Measurements from ENCODE around the gene DNAJB5. TPM values are rescaled to one million over a fixed set of nuclear protein-coding genes. Genes with fewer than 3 reads are reported as not detected.

The DNAJB5 gene
- total RNA-seq, 1 experiment from 2014 or later: 12.6 TPM

DNA sequence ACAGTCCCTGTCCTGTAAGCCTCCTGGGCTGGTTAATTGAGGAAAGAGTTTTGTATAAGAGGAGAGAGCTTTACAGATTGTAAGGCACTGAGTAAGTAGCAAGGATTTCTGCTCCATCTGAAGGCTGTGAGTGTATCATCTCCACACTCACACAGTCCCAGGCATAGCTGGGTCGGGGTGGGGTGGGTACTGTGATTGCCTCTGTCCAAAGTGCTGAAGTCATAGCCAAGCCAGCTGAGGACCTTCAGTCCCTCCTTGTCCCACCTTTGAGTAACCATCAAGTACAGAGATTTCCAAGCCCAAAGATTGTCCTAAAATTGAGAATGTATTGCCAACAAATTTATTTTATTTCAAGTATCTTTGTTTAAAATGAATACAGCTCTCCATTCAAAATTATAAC is 5.5 kb upstream of the DNAJB5 start:
- DNase-seq (ENCODE audit: low read depth): peak; percentile 49

DNA sequence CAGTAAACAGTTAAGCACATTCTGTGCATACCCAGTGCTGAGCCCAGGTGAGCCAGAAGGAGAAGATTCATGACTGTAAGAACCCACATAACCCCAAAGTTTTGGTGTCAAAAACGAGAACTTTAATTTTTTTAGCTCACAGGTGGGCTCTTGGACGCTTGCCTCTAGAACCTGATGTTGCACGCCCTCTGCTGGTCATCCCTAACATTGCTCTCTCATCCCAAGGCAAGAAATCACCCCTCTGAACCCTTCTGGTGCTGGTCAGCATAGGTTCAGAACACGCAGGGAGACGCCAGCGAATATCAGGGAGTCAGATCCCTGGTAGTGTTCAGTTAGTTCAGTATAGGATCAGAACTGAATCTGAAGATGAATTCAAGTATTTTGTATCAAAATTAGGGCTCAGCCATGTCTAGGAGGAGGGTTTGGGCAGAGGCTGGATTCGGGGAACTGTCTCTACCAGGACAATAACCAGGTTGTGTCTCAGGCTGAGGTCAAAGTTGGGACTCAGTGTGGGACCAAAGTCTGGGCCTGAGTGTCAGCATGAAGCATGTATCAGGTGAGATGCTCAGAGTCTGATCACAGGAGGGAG is 4.1 kb upstream of the DNAJB5 start:
- DNase-seq (ENCODE audit: low read depth): peak; percentile 73

DNA sequence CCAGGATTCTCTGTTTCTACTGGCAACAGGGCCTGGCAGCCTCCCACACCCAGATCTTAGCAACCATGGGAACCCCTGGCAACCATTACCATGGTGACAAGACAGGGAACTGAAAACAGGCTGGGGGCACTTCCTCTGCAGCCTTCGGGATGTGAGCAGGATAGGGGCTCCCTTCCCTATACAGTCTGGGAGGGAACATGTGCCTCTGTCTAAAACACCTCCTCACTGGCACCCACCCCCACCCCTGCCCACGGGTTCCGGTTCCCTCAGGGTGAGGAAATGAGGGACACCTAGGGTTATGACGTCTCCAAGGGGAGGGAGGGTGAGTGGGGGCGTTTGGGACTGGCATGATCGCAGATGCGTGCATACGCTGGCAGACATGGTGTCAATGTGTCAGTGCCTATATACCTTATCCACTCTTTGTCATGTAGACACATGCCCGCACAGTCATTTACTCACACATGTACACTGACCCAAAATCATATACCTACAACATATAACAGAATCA is 3.0 kb upstream of the DNAJB5 start:
- peak; percentile 37 for DNase-seq (ENCODE audit: low read depth)

DNA sequence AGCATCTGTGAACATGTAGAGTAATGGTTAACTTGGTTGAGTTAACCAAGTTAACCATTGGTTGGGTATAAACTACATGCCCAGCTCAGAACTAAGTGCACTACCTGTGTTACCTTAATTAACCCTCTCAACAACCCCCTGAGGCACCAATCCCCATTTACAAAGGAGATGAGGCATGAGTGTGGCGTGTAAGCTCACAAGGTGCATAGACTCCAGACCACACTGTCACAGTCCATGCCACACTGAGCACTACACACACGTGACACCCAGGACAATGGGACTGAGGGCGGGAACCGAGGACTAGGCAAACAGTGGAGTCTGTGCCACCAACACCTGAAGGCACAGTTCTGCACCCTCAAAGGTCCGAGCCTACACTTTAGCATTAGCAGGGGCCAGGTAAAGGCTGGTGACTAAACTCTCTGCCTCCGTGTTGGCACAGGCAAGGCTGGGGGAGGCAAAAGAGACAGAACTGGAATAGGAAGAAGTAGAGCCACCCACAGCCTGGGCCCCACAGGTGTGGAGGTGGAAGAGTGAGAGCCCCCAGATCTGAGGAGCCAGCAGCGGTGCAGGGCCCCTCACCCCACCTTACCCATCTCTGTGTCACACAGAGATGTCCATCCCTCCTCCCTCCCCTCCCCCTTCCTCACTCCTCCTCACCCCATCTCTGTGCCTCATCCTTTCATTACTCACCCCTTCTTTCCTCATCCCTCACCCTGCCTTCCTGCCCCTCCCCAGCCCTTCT is 2.2 kb upstream of the DNAJB5 start:
- DNase-seq (ENCODE audit: low read depth): no peak

DNA sequence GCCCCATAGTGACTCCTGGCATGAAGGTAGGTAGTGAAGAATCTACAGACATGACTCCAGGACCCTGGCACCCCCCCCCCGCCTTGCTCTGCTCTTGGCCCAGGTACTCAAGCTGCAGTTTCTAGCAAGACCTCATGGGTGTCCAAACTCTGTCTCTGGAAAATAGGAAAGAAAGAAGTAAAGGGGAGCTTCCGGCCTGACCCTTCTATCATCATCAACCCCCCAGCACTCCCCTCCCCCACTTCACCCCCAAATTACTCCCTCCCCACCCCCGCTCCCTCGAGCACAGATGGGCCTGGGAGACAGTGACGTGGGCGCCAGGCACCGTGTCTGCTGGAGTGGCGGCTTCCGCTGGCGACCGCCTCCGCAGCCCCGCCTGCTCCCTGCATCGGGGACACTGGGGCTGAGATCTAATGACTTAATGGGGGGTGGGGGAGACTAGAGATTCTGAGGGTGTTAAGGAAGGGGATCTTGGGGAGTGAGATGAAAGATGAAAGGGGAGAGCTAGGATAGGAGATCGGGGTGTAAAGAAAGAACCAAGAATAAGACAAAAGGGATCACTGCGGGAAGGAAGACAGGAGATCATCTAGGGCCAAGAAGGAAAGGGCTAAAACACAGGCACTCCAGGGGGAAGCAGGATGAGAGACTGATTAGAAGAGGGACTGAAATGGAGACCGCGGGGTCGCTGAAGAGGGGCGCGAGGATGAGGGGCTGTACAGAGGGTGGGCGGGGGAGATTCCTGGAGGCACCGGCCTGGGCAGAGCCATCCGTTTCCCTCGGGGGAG is 1.1 kb upstream of the DNAJB5 start:
- peak; percentile 57 for DNase-seq (ENCODE audit: low read depth)

DNA sequence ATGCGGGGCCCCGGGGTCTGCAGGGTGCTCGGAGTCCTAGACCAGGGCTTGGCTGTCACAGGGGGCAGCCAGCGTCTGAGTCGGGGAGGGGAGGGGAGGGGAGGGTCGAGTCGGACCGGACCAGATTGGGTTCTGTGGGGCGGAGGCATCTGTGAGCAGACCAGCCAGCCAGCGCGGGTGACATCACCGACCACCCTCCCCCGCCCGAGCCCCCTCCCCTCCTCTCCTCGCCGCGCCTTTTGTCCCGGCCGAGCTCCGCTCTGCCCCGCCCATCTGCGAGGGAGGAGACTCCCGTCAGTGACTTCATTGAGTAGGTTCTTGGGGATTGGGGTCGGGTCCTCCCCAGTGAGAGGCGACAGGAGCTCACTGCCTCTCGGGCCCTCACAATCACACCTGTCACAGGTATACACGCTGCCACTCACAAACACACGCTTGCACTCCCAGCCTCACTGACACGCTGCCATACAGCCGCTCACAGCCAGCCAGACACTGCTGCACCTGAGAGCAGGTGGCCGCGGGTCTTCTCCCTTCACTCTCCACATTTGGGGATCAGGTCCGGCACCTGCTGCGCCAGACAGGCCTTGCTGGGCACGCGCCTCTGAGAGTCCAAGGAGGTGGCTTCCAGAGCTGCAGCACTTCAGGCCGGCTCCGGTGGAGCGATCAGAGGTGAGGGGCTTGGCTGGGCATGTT is 546 bp downstream of the DNAJB5 start:
- DNase-seq (ENCODE audit: low read depth): peak; percentile 71

DNA sequence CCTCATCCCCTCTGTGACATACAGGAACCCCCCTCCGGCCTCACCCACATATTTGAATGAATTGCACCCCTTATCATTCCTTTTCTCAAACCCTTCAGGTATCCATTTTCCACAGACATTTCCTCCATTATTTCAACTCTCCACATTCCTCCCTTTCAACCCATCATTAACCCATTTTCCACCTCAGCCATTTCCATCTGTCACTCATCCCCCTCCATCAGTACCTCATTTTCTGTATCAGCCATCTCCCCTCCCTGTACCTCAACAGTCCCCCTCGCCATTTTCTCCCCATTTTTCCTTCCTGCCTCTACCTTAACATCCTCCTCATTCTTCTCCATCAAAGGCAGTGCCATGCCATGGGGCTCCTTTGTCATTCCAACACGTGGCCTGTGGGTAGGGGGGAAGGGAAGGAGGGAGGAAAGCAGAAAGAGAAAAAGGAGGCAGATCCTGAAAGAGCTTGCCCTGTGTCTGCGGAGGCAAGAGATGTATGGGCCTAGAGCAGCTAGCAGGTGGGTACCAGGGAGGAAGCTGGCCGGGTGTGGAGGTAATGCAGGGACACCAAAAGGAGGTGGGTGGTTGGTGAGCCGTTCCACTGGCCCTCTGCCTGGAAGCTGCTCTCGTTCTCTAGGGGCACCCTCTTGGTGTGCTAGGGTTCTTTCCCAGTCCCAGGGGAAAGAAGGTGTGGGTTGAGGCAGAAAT is 1.5 kb downstream of the DNAJB5 start:
- no peak for DNase-seq (ENCODE audit: low read depth)

DNA sequence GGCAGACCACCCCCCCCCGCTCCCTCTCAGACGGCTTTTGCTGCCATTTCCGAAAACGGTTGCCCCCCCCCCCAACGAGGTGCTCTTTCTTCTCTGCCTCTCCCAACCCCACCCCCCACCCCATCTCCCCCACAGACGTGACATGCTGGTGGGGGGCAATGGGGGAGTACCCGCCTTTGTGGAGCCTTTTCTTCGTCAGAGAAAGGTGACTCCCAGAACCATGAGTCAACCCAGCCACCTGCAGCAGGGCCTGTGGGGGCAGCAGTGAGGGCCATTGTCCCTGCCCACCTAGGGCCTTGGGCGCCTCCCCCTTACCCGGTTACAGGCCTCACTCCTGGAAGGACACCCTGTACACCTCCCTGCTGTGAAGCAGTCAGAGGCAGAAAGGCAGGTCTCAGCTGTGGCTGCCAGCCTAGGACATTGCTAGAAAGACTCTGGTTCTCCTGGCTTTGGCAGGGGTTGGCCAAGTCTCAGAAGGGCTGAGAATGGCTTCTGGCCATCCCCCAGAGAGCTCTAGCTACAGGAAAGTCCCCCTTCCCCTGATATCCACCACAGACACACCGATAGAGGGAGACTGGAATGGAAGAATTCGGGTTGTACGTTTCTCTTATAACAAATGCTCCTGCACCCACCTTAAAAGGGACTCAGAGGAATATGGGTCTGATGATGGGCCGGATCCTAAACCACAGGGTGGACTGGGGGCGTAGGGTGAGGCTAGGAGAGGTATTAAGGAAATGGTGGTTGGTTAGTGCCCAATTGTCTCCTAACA is 2.2 kb downstream of the DNAJB5 start:
- DNase-seq (ENCODE audit: low read depth): peak; percentile 76

DNA sequence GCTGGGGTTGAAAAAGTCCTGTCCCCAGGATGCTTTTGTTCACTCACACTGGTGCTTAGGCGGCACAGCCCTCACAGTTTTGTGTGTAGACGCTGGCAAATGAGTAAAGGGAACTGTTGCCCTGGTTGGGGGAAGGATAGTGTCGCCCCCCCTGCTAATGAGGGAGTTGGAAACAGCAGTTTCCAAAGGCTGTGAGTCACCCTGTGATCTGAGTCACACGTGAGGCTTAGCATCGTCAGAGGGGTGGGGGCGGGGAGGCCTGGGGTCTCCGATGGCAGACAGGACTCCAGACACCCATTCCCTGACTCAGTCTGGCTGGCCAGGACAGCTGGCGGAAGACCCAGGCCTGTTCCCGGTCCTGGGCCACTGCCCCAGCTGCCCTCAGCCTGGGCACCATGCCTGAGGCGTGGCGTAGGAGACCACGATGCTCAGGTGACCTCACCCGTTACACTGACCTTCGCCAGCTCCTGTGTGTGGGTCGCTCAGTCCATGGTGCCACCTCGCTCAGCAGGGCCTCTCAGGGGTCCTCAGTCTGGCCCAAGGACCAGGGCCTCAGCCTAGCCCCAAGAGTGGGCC is 2.9 kb downstream of the DNAJB5 start:
- DNase-seq (ENCODE audit: low read depth): peak; percentile 94

DNA sequence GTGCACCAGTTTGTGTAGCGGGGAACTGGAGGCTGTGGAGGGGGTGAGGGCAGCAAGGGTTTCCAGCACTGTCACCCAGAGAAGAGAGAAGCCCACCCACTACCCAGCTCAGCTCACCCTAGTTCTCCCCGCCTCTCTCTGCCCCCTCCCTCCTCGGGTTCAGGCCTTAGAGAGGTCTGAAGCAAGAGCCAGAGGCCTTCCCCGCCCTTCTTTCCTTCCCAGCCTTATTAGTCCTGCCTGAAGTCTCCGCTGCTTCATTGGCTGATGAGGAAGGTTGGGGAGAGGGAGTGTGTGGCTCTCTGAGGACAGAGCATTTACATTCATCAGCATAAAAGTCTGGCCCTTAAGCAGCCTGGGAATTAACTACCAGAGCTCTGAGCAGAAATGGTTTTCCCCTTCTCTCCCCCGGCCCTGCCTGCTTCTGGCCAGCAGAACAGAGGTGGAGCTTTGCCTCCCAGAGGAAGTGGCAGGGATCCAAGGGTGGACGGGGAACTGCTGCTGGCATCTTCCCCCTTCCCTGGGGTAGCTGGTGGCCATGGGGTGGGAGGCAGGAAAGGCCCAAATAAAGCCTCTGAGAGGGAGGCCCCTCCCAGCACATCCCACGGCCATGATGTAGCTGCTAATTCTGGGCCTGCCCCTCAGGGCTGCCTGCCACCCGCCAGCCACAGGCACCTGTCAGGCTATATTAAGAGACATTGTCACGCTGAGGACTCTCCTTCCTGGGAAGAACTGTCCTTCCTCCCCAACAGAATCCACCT is 4.1 kb downstream of the DNAJB5 start:
- peak; percentile 60 for DNase-seq (ENCODE audit: low read depth)

DNA sequence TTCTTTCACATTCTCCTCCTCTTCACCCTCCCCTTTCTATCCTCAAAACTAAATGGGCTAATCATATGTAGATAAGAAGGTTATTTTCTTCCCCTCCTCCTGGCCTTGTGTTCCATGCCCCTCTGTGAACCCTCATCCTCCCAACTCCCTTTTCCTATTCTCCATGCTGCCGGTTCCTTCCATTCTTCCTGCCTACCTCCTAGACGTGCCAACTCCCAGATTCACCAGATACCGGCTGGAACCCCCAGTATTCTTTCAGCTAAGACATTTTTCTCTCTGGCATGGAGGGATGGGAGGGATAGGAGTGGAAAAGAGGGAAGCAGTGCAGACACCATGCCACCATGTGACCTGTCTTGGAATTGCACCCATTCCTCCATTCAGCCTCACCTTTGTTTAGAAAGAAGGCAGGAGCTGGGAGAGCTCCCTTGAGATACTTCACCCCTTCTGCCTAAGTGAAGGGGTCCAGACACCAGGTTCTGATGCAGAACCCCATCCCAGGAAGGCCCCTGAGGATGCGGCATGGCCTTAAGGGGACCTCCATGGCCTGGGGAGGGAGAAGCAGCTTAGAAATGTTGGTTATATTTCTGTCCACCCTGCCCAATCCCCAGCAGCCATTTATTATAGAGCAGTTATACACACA is 4.8 kb downstream of the DNAJB5 start:
- DNase-seq (ENCODE audit: low read depth): peak; percentile 71

DNA sequence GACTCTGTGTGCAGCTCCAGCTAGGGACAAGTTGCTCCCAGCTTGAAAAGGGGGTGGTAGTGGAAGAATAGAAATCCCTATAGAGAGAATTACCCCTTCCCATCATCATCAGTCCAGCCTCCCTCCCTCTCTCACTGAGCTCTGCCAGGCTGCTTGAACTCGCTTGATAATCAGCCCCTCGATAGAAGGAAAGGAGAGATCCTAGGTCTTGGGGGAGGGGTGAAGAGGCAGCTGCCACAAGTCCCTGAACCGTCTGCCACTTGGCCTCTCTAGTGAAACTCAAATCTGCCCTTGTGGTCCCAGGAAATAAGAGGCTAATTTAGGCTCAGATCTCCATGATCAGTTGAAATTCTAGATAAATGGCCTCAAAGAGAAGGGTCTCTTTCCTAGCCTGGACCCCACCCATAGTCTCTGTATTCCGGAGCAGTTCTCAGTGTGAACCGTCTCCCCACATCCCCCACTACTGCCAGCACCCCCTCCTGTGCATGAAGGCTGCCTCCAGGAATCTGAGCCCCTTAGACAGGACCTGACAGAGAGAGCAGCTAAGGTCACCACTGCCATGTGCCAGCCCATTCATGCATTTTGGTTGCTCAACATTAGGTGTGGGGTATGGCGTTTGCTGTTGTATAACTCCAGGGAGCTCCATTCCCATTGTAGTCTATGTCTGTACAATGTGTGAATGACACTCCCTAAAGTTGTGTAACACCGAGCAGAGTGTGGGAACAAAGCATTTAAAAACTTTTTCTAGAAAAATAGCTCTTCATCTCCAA is 5.5 kb downstream of the DNAJB5 start:
- DNase-seq (ENCODE audit: low read depth): no peak

DNA sequence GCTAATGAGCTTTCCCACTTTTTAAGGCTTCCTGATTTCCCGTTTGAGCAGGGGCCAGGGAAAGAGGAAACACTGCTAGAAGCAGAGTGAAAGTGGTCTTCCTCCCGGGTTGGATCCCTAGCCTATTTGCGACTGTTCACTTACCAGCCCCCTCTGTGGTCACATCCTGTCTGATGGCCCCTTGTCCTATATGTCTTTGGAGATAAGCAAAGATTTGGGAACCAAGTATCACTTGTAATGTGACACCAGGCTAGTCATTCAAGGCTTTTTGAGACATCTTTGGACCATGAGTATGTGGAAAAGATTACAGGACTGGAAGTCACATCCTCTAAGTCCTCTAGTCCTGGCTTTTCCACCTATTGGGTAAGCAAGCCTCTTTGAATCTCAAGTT is 6.1 kb downstream of the DNAJB5 start:
- no peak for DNase-seq (ENCODE audit: low read depth)

DNA sequence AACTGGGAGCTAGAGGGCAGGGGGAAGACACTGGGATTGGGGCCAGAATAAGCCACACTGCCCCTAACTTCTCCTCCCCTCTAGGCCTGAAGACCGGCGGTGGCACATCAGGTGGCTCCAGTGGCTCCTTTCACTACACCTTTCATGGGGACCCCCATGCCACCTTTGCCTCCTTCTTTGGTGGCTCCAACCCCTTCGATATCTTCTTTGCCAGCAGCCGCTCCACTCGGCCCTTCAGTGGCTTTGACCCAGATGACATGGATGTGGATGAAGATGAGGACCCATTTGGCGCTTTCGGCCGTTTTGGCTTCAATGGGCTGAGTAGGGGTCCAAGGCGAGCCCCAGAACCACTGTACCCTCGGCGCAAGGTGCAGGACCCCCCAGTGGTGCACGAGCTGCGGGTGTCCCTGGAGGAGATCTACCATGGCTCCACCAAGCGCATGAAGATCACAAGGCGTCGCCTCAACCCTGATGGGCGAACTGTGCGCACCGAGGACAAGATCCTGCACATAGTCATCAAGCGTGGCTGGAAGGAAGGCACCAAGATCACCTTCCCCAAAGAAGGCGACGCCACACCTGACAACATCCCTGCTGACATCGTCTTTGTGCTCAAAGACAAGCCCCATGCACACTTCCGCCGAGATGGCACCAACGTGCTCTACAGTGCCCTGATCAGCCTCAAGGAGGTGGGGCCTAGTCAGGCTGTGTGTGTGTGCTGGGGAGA is 6.8 kb downstream of the DNAJB5 start:
- DNase-seq (ENCODE audit: low read depth): no peak

DNA sequence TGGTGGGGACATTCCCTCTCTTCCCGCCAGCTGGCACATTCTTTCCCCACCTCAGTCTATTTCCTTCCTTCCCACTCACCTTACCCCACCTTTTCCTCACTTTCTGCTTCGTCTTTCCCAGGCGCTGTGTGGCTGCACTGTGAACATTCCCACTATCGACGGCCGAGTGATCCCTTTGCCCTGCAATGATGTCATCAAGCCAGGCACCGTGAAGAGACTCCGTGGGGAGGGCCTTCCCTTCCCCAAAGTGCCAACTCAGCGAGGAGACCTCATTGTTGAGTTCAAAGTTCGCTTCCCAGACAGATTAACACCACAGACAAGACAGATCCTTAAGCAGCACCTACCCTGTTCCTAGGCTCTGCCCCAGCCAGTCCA is 7.3 kb downstream of the DNAJB5 start:
- DNase-seq (ENCODE audit: low read depth): no peak

DNA sequence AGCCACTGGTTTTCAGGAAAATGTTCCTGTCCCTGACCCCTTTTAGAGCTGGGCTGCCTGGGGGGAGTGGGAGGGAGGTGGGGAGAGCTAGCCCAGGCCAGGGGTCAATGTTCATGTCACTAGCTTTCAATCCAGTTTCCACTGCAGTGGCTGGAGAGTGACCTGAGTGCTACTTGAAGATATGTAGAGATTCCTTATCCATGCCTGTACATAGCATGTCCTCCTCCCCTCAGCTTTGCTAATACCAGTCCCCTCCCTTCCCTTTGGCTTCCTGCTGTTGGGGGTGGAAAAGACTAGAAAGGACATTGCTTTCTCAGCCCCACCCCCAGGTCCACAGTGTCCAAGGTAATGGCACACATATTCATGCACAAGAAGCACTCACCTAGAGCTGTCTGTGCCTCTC is 7.8 kb downstream of the DNAJB5 start:
- no peak for DNase-seq (ENCODE audit: low read depth)

DNA sequence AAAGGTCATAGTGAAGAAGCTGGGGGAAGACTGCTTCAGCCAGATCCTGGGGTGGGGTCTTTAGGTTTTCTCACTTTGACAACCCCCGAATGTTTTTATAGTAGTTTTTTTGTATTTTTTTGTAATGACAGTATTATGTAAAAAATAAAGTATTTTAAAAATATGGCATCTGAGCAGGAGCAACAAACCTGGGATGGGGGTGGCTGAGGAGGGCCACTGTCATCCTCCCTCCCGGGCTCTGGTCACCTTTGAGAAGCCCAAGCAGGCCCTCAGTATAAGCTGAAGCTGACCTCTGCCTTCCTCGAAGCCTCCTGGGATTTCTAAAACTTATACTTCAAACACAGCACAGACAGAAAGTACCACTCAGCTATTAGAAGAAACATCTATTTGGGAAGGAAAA is 8.7 kb downstream of the DNAJB5 start:
- no peak for DNase-seq (ENCODE audit: low read depth)

DNA sequence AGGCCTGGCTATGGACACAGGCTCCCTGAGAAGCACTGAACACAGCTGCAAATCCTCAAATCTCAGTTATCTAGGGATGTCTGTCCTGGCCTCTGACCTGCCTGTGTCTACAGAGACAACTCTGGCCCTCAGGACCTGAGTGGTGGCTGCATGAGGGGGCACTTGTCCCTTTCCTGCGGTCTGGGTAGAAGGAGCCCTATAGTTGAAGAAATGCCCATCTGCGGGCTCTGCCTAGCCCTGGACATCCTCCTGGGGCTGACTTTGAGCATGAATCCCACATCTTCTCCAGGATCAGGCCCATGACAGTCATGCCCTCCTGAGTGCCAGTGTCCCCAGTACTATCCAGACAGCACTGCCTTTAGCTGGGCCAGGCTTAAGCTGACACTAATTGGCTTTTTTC is 10.0 kb downstream of the DNAJB5 start:
- no peak for DNase-seq (ENCODE audit: low read depth)
